GM10266 (cell line): ENCODE measurements around the gene ELOVL5.

ENCODE experiments used
- DNase-seq: peaks from one replicate; pipeline ENCODE4 v3.0.0; 2012; ENCODE audit errors: extremely low spot score
- TF ChIP-seq, protein P1 (sequence below): IDR thresholded peaks from 2 replicates; pipeline ENCODE4 v1.5.1; 2012; ENCODE audit warnings: mild to moderate bottlenecking, low read depth; ENCODE audit not compliant: control insufficient read depth, insufficient read depth; ENCODE audit errors: missing control alignments

ELOVL5 gene

DNA sequence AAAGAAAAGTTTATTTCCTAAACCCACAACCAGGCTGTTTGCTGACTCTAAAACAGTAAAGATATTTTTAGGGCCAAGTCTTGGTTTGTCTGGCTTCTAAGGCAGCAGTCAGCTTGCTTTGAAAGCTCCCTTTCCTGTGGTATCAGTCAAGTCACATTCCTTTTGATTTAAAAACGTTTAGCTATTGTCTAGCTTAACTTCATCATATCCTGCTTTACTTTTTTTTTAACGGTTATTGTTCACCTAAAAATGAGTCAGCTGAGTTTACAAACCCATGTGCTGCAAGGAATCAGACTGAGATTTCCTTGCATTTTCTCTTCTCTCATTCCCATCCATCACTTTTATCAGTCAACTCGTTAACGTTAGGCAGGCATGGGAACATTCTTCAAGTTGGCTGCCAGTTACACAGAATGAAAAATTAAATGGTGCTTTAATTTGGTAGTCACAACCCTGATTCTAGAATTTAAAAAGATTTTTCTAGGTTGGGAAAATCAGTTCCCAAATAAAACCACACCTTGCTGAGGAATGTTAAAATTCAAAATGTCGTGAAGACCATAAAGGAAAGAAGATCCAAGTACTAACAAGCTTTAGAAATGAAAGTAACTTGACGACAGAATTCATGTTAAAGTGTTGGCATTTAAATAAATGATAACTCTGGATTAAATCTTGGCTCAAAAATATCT is 45.9 kb downstream of the ELOVL5 start:
- TF ChIP-seq, protein P1, sequence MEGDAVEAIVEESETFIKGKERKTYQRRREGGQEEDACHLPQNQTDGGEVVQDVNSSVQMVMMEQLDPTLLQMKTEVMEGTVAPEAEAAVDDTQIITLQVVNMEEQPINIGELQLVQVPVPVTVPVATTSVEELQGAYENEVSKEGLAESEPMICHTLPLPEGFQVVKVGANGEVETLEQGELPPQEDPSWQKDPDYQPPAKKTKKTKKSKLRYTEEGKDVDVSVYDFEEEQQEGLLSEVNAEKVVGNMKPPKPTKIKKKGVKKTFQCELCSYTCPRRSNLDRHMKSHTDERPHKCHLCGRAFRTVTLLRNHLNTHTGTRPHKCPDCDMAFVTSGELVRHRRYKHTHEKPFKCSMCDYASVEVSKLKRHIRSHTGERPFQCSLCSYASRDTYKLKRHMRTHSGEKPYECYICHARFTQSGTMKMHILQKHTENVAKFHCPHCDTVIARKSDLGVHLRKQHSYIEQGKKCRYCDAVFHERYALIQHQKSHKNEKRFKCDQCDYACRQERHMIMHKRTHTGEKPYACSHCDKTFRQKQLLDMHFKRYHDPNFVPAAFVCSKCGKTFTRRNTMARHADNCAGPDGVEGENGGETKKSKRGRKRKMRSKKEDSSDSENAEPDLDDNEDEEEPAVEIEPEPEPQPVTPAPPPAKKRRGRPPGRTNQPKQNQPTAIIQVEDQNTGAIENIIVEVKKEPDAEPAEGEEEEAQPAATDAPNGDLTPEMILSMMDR: no peak
- no peak for DNase-seq

DNA sequence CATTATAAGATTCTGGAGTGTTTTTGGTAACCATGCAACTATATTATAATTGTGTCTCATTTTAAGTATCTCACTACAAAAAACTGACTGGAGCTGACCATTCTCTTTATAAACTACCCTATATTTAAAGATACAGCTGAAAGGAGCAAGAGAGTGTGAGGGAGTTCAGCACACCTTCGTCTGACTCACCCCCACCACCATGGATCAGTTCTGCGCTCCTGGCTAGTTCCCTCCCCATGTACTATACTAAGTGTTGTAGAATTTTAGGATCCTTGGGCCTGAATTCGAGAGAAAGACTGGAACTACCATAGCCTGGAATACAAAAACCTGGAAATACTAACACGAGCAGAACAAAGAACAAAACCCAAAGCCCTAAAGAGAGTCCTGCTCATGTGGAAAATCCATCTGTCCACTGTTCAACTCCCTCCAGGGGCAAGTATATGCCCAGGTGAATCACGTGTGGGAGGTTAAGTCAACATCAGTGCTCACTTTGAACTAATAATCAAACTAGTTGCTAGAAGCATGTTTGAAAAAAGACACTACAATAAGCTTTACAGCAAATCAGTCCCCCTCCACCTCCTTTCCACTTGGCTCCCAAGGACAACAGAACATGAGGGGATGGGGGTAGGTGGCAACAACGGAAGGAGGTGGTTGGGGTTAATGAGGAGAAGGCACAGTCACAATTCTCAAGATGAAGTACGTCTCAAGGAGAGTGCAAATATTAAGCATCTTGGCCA is 46.8 kb downstream of the ELOVL5 start:
- no peak for DNase-seq

DNA sequence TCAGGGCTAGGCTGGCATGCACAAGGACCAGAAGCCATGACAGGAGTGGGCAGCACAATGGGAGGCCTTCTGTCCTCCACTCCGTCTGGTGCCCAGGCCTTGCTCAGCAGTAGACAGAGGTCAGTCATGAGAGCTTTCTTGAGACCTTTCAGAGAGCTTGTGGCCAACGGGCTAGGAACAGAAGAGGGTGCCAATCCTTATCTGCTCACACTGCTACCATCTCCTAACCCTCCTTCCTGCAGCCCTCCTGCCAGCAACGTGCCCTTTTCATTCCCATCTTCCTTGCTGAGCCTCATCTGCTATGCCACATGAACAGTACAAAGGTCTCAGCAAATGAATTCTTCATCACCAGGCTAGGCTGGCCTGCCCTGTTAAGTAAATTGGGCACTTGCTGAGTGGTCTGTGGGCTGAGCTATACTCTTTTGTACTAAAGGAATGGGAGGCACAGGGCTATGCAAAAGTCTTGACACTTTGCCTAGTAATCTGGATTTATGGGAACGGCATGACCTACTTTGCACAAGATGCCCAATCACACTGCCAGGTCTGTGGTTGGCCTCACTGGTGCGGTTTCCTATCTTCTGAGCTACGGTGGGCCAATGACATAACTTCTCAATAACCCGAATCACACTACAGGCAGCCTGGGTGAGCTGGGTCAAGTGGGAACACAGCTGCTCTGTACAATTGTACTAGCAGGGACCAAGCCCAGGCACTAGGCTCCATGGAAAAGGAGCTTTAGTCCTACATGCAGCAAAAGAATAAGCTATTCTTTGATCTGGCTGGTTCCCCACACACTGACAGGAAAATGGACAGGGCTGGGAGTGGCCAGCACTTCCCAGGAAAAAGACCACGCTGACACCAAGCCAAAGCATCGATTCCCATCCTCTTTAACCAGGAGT is 47.8 kb downstream of the ELOVL5 start:
- DNase-seq: no peak

More for the DNA sequence above, 46.8 kb downstream of the ELOVL5 start:
- TF ChIP-seq, protein P1: no peak

DNA sequence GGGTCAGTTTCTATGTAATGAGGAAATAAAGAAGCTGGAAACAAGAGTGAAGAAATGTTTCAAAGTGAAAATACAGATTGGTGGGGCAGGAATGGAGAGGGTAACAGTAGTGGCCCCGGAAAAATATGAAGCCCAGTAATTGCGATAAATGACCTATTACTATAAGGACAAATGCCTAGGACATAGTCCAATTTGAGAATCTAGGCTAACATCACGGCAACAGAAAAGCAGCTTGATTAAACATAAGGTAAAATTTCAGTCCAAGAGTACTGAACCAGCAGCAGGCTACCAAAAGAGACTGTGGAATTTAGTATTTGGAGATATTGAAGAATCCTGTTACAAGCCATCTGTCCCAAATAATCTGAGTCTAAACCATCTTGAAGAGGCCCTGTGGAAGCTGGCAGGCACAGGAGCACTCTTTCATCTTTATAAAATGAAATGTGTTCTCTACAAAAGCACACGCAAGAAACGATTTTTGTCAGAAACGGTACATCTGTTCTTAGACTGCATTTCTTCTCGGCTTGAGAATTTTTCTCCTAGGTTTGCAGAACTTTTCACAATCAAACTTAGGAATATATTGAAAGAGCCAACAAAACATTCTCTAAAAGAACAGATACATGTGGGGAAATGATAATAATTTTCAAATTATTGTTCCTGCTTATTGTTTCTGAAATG is 49.3 kb downstream of the ELOVL5 start:
- no peak for DNase-seq
- TF ChIP-seq, protein P1: no peak

More for the DNA sequence above, 47.8 kb downstream of the ELOVL5 start:
- TF ChIP-seq, protein P1: no peak

DNA sequence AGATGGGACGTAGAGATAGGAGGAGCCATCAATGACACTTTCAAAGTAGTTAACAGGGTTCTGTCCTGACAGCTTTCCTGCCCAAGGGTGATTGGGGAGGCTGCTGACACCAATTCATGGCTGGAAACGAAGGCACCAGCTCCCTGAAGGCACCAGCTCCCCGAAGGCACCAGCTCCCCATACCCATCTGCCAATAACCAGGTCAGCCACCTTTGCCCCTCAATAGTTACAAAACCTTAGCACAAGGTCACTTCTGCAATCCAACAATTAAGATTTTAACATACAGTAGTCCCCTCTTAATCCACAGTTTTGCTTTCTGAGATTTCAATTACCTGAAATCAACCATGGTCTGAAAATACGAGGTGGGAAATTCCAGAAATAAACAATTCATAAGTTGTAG is 51.7 kb downstream of the ELOVL5 start:
- no peak for DNase-seq
- TF ChIP-seq, protein P1: no peak

DNA sequence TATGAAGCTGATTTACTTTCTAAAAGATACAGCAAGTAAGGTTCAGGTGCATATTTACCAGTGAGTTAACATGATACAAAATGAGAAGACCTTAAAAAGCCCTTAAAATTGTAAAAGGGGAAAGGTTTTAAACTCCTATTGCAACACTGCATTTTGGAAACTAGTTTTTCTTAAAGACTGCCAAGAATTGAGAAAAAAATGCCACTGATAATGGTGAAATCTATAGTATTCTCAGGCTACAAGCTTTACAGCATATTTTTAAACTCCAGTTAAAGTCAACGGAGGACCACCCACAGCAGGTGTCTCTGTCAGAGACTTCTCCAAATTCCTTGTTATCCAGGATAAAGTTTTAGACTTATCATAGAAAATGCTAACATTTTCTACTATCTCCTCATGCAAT is 53.6 kb downstream of the ELOVL5 start:
- TF ChIP-seq, protein P1: no peak
- no peak for DNase-seq
